ENCODE data around the gene CLK2. TPM values are rescaled to one million over a fixed set of nuclear protein-coding genes. Genes with fewer than 3 reads are reported as not detected.

CLK2 gene
- total and polyA plus RNA-seq, 9 of the 15 experiments (the other 6 are each of a cell fraction or from before 2014, with no cell fraction given) = 13.5 to 81.4 (median 39.6) TPM

GRCh38 chr1:155255243-155256007 is 17.9 kb downstream of the CLK2 start, which contains the start of gene ENTREP3 (continued):
- TF ChIP-seq ELF2 (CRISPR knock-in tag; IDR thresholded peaks at IDR 0.05) (no peak), NR2C1 (IDR thresholded peaks at IDR 0.05) (no peak), NR2C1 (tag; IDR thresholded peaks at IDR 0.05) (peak; percentile 72), ZBTB43 (CRISPR knock-in tag; IDR thresholded peaks at IDR 0.05) (no peak), ZNF384 (IDR thresholded peaks at IDR 0.05; ENCODE audit: low read depth, low read length) (no peak), GTF2E2 (tag; IDR thresholded peaks at IDR 0.05) (no peak), SAP30 (IDR thresholded peaks at IDR 0.05; ENCODE audit: borderline replicate concordance, insufficient read depth, low read depth, low read length, poor library complexity, severe bottlenecking) (no peak), HMGXB4 (CRISPR knock-in tag; IDR thresholded peaks at IDR 0.05) (no peak), RNF219 (CRISPR knock-in tag; IDR thresholded peaks at IDR 0.05) (no peak), DEAF1 (CRISPR knock-in tag; IDR thresholded peaks at IDR 0.05) (no peak), ZBTB9 (CRISPR knock-in tag; IDR thresholded peaks at IDR 0.05) (peak; percentile 41; the same call in 1 of the 2 replicates), DIDO1 (tag; IDR thresholded peaks at IDR 0.05; ENCODE audit: low read depth) (no peak)
- TF ChIP-seq, protein P1, sequence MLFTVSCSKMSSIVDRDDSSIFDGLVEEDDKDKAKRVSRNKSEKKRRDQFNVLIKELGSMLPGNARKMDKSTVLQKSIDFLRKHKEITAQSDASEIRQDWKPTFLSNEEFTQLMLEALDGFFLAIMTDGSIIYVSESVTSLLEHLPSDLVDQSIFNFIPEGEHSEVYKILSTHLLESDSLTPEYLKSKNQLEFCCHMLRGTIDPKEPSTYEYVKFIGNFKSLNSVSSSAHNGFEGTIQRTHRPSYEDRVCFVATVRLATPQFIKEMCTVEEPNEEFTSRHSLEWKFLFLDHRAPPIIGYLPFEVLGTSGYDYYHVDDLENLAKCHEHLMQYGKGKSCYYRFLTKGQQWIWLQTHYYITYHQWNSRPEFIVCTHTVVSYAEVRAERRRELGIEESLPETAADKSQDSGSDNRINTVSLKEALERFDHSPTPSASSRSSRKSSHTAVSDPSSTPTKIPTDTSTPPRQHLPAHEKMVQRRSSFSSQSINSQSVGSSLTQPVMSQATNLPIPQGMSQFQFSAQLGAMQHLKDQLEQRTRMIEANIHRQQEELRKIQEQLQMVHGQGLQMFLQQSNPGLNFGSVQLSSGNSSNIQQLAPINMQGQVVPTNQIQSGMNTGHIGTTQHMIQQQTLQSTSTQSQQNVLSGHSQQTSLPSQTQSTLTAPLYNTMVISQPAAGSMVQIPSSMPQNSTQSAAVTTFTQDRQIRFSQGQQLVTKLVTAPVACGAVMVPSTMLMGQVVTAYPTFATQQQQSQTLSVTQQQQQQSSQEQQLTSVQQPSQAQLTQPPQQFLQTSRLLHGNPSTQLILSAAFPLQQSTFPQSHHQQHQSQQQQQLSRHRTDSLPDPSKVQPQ (CRISPR knock-in tag; IDR thresholded peaks at IDR 0.05; ENCODE audit: borderline replicate concordance) = 0 out of 2 replicates have a peak, but pooled peaks have one; percentile 45
- TF ChIP-seq, protein P2, sequence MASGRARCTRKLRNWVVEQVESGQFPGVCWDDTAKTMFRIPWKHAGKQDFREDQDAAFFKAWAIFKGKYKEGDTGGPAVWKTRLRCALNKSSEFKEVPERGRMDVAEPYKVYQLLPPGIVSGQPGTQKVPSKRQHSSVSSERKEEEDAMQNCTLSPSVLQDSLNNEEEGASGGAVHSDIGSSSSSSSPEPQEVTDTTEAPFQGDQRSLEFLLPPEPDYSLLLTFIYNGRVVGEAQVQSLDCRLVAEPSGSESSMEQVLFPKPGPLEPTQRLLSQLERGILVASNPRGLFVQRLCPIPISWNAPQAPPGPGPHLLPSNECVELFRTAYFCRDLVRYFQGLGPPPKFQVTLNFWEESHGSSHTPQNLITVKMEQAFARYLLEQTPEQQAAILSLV (tag; IDR thresholded peaks at IDR 0.05) = no peak
